Cardiac fibroblast (primary cell): ENCODE data around the gene ALG10.
"Not testable (repeated sequence)": the region's sequence is repeated elsewhere in the genome, so short reads cannot be mapped to it uniquely, and the experiment has no call there.

ENCODE experiments used
- DNase-seq, 2 donors: peaks; one replicate each; pipeline versions ENCODE4 v3.0.0 to v3.0.0-alpha.2; 2010; ENCODE audit warnings: low read depth in 2 of 2
- H3K4me3 ChIP-seq, 2 donors: replicated peaks in 1 of 2; 1 replicate in 1 of 2; 2 replicates in 1 of 2; pipeline ENCODE4 v1.5.1; 2011; ENCODE audit warnings: low read depth in 2 of 2, low read length in 2 of 2, mild to moderate bottlenecking in 2 of 2, moderate library complexity in 1 of 2
- CTCF ChIP-seq: IDR thresholded peaks from one replicate; pipeline ENCODE4 v1.5.1; 2011; ENCODE audit warnings: low read depth, mild to moderate bottlenecking, low read length, inconsistent platforms

Gene ALG10

GRCh38 chr12:34016361-34016760 lies 5.9 kb upstream of the ALG10 start:
- DNase-seq, result no peak

DNA sequence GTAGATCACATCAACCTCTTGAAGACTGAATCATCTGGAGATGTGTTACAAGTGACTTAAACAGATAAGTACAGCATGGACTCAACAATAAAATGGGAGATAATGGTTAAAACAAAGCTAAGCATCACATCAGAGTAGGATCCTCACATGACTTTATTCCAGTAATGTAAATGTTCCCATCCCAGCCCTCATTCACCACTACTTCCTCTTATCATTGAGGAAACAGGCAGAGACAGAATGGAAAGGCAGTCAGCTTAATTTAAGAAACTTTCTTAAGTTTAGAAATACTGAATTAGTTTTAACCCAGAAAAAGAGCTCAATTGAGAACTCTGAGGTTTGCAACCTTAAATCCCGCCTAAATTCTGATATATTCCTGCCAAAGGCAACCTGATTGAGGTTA lies 1.2 kb upstream of the ALG10 start:
- no peak for TF ChIP-seq CTCF
- DNase-seq, result no peak
- no peak overlapping the region for H3K4me3 ChIP-seq

More at GRCh38 chr12:34016361-34016760, 5.9 kb upstream of the ALG10 start:
- TF ChIP-seq CTCF, result no peak
- H3K4me3 ChIP-seq, result no peak overlapping the region

GRCh38 chr12:34027661-34028060 lies 5.4 kb downstream of the ALG10 start:
- peak; percentile 7 to 36 for DNase-seq
- H3K4me3 ChIP-seq, result not testable (repeated sequence)

DNA sequence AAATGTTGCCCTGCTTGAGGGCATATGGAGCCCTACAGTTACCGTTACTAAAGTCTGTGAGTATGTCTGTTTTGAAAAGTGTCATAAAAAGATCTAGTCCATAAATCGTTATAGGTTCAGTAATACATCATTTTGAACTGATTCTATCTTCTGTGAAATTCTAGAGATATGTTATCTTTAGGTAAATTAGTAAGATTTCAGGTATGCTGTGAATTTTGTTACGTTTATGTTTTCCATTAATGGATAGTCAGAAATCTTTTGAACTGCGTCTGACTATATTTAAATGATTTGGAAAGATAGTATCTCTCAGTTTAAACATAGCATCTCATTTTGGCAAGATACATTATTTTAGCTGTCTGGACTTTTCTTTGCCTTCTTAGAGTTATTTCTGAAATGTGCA lies 8.3 kb downstream of the ALG10 start:
- TF ChIP-seq CTCF, result no peak
- H3K4me3 ChIP-seq, result no peak overlapping the region
- DNase-seq, result no peak

DNA sequence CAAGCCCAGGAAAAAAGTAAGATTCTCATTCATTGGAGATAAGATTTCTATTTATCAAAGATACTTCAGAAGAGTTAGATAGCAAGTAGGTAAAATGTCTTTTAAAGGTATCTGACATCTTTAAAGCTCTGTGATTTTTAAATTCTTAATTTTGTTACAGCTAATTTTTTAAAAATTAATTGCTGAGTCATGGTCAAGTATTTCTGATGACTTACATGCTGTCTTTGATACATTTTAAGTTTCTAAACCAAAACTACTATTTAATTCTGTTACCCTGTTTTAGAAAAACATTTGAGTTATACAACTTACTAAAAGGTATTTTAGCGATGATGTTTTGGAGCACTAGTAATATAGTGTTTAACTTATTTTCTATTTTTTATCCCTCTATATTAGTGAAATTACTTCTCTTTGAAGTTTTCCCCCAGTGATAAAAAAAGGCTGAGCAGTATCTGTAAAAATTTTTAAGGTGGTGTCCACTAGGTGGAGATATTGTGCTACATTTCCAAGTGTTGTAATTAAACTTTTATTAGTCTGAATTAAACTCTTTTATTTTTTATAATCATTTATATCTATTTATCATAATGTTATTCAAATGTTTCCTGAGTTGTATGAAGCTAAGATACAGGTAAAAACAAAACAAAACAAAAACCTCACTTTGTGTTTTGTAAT lies 11.5 kb downstream of the ALG10 start:
- no peak overlapping the region for H3K4me3 ChIP-seq
- peak; percentile 43 to 70 for DNase-seq
- TF ChIP-seq CTCF, result peak; percentile 46

GRCh38 chr12:34038357-34038756 lies 16.1 kb downstream of the ALG10 start:
- DNase-seq, result peak; percentile 5 to 35

GRCh38 chr12:34046570-34046969 lies 24.3 kb downstream of the ALG10 start:
- TF ChIP-seq CTCF, result no peak
- no peak for DNase-seq
- no peak overlapping the region for H3K4me3 ChIP-seq

More at GRCh38 chr12:34038357-34038756, 16.1 kb downstream of the ALG10 start:
- H3K4me3 ChIP-seq, result not testable (repeated sequence)

DNA sequence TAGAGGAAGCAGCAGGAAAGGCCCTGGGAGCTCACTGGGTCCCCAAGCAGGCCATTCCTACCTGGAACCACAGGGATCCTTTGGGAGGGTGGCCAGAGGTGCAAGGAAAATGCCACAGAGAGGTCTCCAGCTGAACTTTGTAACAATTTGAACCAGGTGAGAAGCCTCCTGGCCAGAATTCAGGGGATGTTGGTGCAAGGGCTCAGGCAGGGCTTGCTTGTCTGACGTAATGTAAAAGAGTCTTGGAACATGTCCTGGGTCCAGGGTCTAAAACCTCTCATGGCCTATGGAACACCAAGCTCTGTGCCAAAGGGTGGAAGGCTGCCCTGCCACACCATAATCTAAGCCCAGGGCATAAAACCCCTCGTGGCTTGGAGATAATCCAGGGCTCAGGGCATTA lies 25.6 kb downstream of the ALG10 start:
- not testable (repeated sequence) for DNase-seq, H3K4me3 ChIP-seq
